GM10266 (cell line): ENCODE results near the gene CRAMP1.

ENCODE experiments used
- DNase-seq: peaks from one replicate; pipeline ENCODE4 v3.0.0; 2012; ENCODE audit errors: extremely low spot score
- CTCF ChIP-seq: IDR thresholded peaks from 2 replicates; pipeline ENCODE4 v1.5.1; 2012; ENCODE audit warnings: mild to moderate bottlenecking, low read depth; ENCODE audit not compliant: control insufficient read depth, insufficient read depth; ENCODE audit errors: missing control alignments

The CRAMP1 gene

GRCh38 chr16:1647856-1648255, 35.7 kb downstream of the CRAMP1 start:
- no peak for TF ChIP-seq CTCF
- no peak for DNase-seq

GRCh38 chr16:1650131-1650530, 38.0 kb downstream of the CRAMP1 start:
- DNase-seq, result no peak

GRCh38 chr16:1651094-1651973, 39.2 kb downstream of the CRAMP1 start:
- no peak for DNase-seq
- TF ChIP-seq CTCF, result no peak

More at GRCh38 chr16:1650131-1650530, 38.0 kb downstream of the CRAMP1 start:
- no peak for TF ChIP-seq CTCF

GRCh38 chr16:1651974-1652312, 39.8 kb downstream of the CRAMP1 start:
- no peak for TF ChIP-seq CTCF
- no peak for DNase-seq

GRCh38 chr16:1653023-1653422, 40.9 kb downstream of the CRAMP1 start:
- no peak for DNase-seq
- no peak for TF ChIP-seq CTCF

- TF ChIP-seq CTCF, result no peak
- DNase-seq, result no peak
These were observed 42.5 kb downstream of the CRAMP1 start for GRCh38 chr16:1654505-1655268.
